Heart right ventricle (tissue), 16 donors: Measurements from ENCODE around the gene NEK5. TPM values are rescaled to one million over a fixed set of nuclear protein-coding genes. Genes with fewer than 3 reads are reported as not detected.

Source experiments
- ATAC-seq, 8 donors: fragments of 200-7000 bp; cut with Tn5 transposase; one replicate each; pipeline ENCODE4 v1.9.1; 2020; ENCODE audit warnings: mild to moderate bottlenecking in 8 of 8, moderate library complexity in 8 of 8, moderate number of reproducible peaks in 1 of 8
- DNase-seq, 2 donors: peaks; one replicate each; pipeline ENCODE4 v3.0.0-alpha.2; 2020
- H3K27ac ChIP-seq, 10 donors: fragments of 200-600 bp; sonication (generic) in 2 of 10; one replicate each; pipeline versions ENCODE4 v1.5.0 to v1.8.0; 2020 to 2022; ENCODE audit warnings: mild to moderate bottlenecking in 3 of 10
- H3K27me3 ChIP-seq, 7 donors: fragments of 200-600 bp; one replicate each; pipeline ENCODE4 v1.8.0; 2021 to 2022; ENCODE audit warnings: mild to moderate bottlenecking in 2 of 7
- H3K36me3 ChIP-seq, 9 donors: fragments of 200-600 bp; sonication (generic) in 1 of 9; one replicate each; pipeline versions ENCODE4 v1.5.0 to v1.8.0; 2020 to 2022; ENCODE audit warnings: mild to moderate bottlenecking in 2 of 9
- H3K4me1 ChIP-seq, 9 donors: fragments of 200-600 bp; sonication (generic) in 1 of 9; one replicate each; pipeline versions ENCODE4 v1.5.0 to v1.8.0; 2020 to 2022; ENCODE audit warnings: mild to moderate bottlenecking in 4 of 9
- H3K4me3 ChIP-seq, 10 donors: fragments of 200-600 bp; sonication (generic) in 2 of 10; one replicate each; pipeline versions ENCODE4 v1.5.0 to v1.8.0; 2020 to 2022; ENCODE audit warnings: mild to moderate bottlenecking in 7 of 10, moderate library complexity in 2 of 10
- H3K9me3 ChIP-seq, 11 donors: fragments of 200-600 bp in 10 of 11; sonication (generic) in 2 of 11; one replicate each; pipeline versions ENCODE4 v1.5.0 to v1.8.0; 2013 to 2022; ENCODE audit warnings: mild to moderate bottlenecking in 2 of 11, control low read depth in 1 of 11, moderate library complexity in 1 of 11
- WGBS, 2 donors: extraction: QIAGEN DNeasy Blood & Tissue Kit; methylation state at CpG; one replicate each; pipeline ENCODE4 v1.1.7; 2013; ENCODE audit warnings: inconsistent platforms in 1 of 2; 5-methylcytosine and 5-hydroxymethylcytosine counted together
- intact Hi-C, 10 donors: fragments of 100-400 bp; cut with DNase I; formaldehyde crosslinking; loops; one replicate each; pipeline versions ENCODE4 v1.11.1 to v1.14.2; 2022
- polyA plus RNA-seq, 2 donors: library from polyadenylated mRNA; stranded (reverse); fragments of 200-250 nt; gene quantifications; one replicate each; pipeline ENCODE4 v1.2.3, GENCODE V29; 2013
- total RNA-seq, 10 donors: library from RNA; stranded (reverse); fragmentation: NEBNext Ultra II Directional in 3 of 10; extraction: Animal tissue kit (Norgen Biotek cat#: 25700) in 3 of 10; gene quantifications; one replicate each; pipeline versions ENCODE4 v1.2.1 to v1.2.4, GENCODE V29; 2021 to 2023
- TF ChIP-seq, protein P1 (sequence below), 9 donors: fragments of 200-600 bp; sonication (generic) in 2 of 9; IDR thresholded peaks; one replicate each; pipeline versions ENCODE4 v1.5.0 to v1.8.0; 2021 to 2022; ENCODE audit warnings: antibody characterized with exemption in 9 of 9, mild to moderate bottlenecking in 5 of 9, moderate library complexity in 1 of 9
- donor health status: Arrhythmogenic right ventricular cardiomyopathy.
- donor health status: ischemic (EF 13 %, LVEDD 7.1; RV severe dilation, severe dysfunction).
- donor health status: healthy with polysubstance abuse.
- donor health status: DM: no; HTN: yes; CAD: no.
- donor health status: DM: no; HTN: no; CAD: no.
- donor health status: ischemic (EF 25% LVEDD 6.9; RV normal size, moderate dysfunction).
- donor health status: ischemic (EF 25% LVEDD 5.7; RV mildly dilated, moderate dysfunction).
- donor health status: healthy.
- donor health status: DM: yes; HTN: yes; CAD: no.
- donor health status: Ischemic cardiomyopathy.
- donor health status: ischemic (EF 35%, LVEDD 5.7; RV mildly dilated, moderate dysfunction).
- donor health status: nonischemic (EF 11% LVEDD 7.7; RV severe dilation, severe dysfunction).
- donor health status: DM: yes; HTN: yes; CAD: no.
- donor health status: PGD.
- donor health status: ischemic (EF 29% LVEDD 5.4; RV normal size, mild dysfunction).
- donor health status: nonischemic (EF 23%, LVEDD 6.1; RV moderate dilation, normal function).

The NEK5 gene
- total and polyA plus RNA-seq, 12 donors, result 0.03 to 0.93 (median 0.25) TPM; not detected in 1

DNA sequence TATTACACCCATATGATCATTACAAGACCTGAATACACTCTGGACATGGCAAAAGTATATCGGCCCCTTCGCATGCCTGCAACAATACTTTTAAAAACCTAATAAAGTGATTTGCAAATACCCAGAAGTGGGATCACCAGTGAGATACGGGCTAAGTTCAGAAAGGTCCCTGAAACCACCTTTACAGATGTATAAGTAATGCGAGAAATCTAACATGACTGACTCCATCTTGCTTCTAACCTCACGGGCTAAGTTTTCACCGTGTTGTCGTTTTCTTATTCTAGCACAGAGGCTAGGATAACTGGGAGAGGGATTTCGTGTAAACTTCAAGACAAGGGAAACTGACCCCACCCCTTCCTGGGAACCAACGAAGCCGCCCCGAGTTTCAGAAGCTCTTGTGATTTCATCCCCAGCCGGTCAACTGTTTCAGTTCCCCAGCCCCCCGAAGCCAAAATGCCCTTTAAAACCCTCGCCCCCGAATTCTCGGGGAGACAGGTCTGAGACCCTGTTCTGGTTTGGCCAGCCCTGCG is 29.8 kb upstream of the NEK5 start:
- peaks cover 3 to 61% (median 20%) of the 10 kb centered on the region in 9 donors for H3K4me1 ChIP-seq
- peaks cover 0 to 13% (median 0%) of the 10 kb centered on the region in 9 donors for H3K36me3 ChIP-seq
- TF ChIP-seq, protein P1, sequence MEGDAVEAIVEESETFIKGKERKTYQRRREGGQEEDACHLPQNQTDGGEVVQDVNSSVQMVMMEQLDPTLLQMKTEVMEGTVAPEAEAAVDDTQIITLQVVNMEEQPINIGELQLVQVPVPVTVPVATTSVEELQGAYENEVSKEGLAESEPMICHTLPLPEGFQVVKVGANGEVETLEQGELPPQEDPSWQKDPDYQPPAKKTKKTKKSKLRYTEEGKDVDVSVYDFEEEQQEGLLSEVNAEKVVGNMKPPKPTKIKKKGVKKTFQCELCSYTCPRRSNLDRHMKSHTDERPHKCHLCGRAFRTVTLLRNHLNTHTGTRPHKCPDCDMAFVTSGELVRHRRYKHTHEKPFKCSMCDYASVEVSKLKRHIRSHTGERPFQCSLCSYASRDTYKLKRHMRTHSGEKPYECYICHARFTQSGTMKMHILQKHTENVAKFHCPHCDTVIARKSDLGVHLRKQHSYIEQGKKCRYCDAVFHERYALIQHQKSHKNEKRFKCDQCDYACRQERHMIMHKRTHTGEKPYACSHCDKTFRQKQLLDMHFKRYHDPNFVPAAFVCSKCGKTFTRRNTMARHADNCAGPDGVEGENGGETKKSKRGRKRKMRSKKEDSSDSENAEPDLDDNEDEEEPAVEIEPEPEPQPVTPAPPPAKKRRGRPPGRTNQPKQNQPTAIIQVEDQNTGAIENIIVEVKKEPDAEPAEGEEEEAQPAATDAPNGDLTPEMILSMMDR (IDR thresholded peaks at IDR 0.05), result no peak
- H3K27ac ChIP-seq, result peak overlapping the region; percentile 88 to 97 (median 94)
- WGBS, 2 donors, result 12% methylated on average over 17 of the region's 17 CpGs
- intact Hi-C loops, result loop anchor here in 3 of 10 donors (2.0 to 10.0 kb wide), 3 partner anchors 36 to 296 kb away; partner anchors contain the start of genes CKAP2 (in 1 of the 3) and VPS36 (in 1 of the 3)
- DNase-seq (peak; percentile 32 to 40), ATAC-seq (peak; percentile 39 to 63 (median 50))
- no peaks in the 10 kb centered on the region for H3K9me3 ChIP-seq
- H3K4me3 ChIP-seq, result peak overlapping the region; percentile 67 to 100 (median 96)
- H3K27me3 ChIP-seq, result no peaks in the 10 kb centered on the region

- 36 to 52% methylated on average over 1 of the region's 1 CpG for WGBS, 2 donors
- Histone ChIP-seq H3K27ac (no peak overlapping the region), H3K27me3 (no peaks in the 10 kb centered on the region), H3K9me3 (no peaks in the 10 kb centered on the region), H3K4me3 (no peak overlapping the region), H3K4me1 (peaks cover under 1 to 42% (median 14%) of the 10 kb centered on the region in 9 donors), H3K36me3 (peaks cover 0 to 22% (median 0%) of the 10 kb centered on the region in 9 donors)
- ATAC-seq (no peak), DNase-seq (no peak)
- TF ChIP-seq, protein P1 (IDR thresholded peaks at IDR 0.05), result no peak
- intact Hi-C loops, result loop anchor here in 2 of 10 donors (5.0 to 10.0 kb wide), 2 partner anchors 41 to 298 kb away; partner anchors contain the start of genes CKAP2 (in 1 of the 2) and VPS36 (in 1 of the 2)
These were observed 27.9 kb upstream of the NEK5 start for GRCh38 chr13:52156724-52157261.

GRCh38 chr13:52155177-52155576 is 26.3 kb upstream of the NEK5 start:
- 92 to 97% methylated on average over 1 of the region's 1 CpG for WGBS, 2 donors
- no peaks in the 10 kb centered on the region for H3K27me3 ChIP-seq
- H3K4me3 ChIP-seq, result no peak overlapping the region
- peaks cover 0 to 28% (median 14%) of the 10 kb centered on the region in 9 donors for H3K4me1 ChIP-seq
- DNase-seq (no peak), ATAC-seq (no peak)
- TF ChIP-seq, protein P1 (IDR thresholded peaks at IDR 0.05), result no peak
- intact Hi-C loops, result loop anchor here in 2 of 10 donors (5.0 to 10.0 kb wide), 2 partner anchors 42 to 300 kb away; partner anchors contain the start of genes CKAP2 (in 1 of the 2) and VPS36 (in 1 of the 2)
- peaks cover 0 to 38% (median 13%) of the 10 kb centered on the region in 9 donors for H3K36me3 ChIP-seq
- no peaks in the 10 kb centered on the region for H3K9me3 ChIP-seq
- no peak overlapping the region for H3K27ac ChIP-seq

DNA sequence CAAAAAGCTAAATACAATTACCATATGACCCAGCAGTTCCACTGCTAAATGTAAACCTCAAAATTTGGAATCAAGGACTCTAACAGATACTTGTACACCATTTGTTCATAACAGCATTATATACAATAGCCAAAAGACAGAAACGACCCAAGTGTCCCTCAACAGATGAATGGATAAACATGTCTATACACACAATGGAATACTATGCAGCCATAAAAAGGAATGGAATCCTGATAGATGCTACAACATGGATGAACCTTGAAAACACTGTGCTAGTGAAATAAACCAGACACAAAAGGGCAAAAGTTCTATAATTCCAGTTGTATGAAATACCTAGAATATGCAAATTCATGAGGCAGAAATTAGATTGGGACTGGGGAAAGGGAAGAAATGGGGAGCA is 18.4 kb upstream of the NEK5 start:
- Histone ChIP-seq H3K27me3 (no peaks in the 10 kb centered on the region), H3K4me1 (no peaks in the 10 kb centered on the region), H3K4me3 (no peak overlapping the region), H3K27ac (no peak overlapping the region), H3K36me3 (peaks cover 0 to 99% (median 23%) of the 10 kb centered on the region in 9 donors), H3K9me3 (peaks cover 0 to 3% (median 0%) of the 10 kb centered on the region in 11 donors)
- intact Hi-C loops, result no loop called here
- 90 to 92% methylated on average over 1 of the region's 1 CpG for WGBS, 2 donors
- DNase-seq (no peak), ATAC-seq (no peak)
- TF ChIP-seq, protein P1 (IDR thresholded peaks at IDR 0.05), result no peak
